Testis (tissue), 3 donors: ENCODE results near the gene AKAP12. TPM values are rescaled to one million over a fixed set of nuclear protein-coding genes. Genes with fewer than 3 reads are reported as not detected.

Experiments
- DNase-seq: peaks from one replicate; pipeline ENCODE4 v3.0.0-alpha.2; 2019
- H3K27ac ChIP-seq, 2 donors: fragments of 200-600 bp; sonication (generic); one replicate each; pipeline ENCODE4 v1.5.1; 2019
- H3K27me3 ChIP-seq: fragments of 200-600 bp; sonication (generic); one replicate; pipeline ENCODE4 v1.5.1; 2019
- H3K36me3 ChIP-seq: fragments of 200-600 bp; sonication (generic); one replicate; pipeline ENCODE4 v1.5.1; 2017; ENCODE audit warnings: low read depth; ENCODE audit errors: missing control alignments
- H3K4me1 ChIP-seq: fragments of 200-600 bp; sonication (generic); one replicate; pipeline ENCODE4 v1.5.1; 2019
- H3K4me3 ChIP-seq, 2 donors: fragments of 200-600 bp; sonication (generic); one replicate each; pipeline ENCODE4 v1.5.1; 2017 to 2019
- H3K9me3 ChIP-seq: fragments of 200-600 bp; sonication (generic); one replicate; pipeline ENCODE4 v1.5.1; 2017
- CTCF ChIP-seq, 3 experiments: fragments of 450-650 bp in 2 of 3; fragments of 200-600 bp in 1 of 3; sonication (generic) in 1 of 3; IDR thresholded peaks; one replicate each; pipeline ENCODE4 v1.5.1; 2016 to 2019; ENCODE audit warnings: antibody characterized with exemption in 3 of 3, mild to moderate bottlenecking in 2 of 3, moderate library complexity in 1 of 3
- POLR2A ChIP-seq: fragments of 450-650 bp; IDR thresholded peaks from one replicate; pipeline ENCODE4 v1.6.1; 2017; ENCODE audit warnings: antibody characterized with exemption, mild to moderate bottlenecking, moderate library complexity
- whole genome bisulfite sequencing, 2 donors: methylation state at CpG; one replicate each; pipeline ENCODE4 v1.1.5; 2018; 5-methylcytosine and 5-hydroxymethylcytosine counted together
- intact Hi-C: fragments of 100-400 bp; cut with DNase I; formaldehyde crosslinking; loops from one replicate; pipeline ENCODE4 v1.15.1; 2023; ENCODE audit warnings: low total_unique reads
- polyA plus RNA-seq: library from polyadenylated mRNA; stranded (reverse); fragments of 350-450 nt; fragmentation: Illumina TruSeq; extraction: RNeasy Lipid Tissue Mini Kit (QIAGEN cat#74804); gene quantifications from one replicate; pipeline ENCODE4 v1.2.3, GENCODE V29; 2014; ENCODE audit warnings: low read depth, low replicate concordance; ENCODE audit not compliant: insufficient read depth
- total RNA-seq, 2 donors: library from RNA; depleted of rRNA; stranded (reverse); fragments of >200 nt; gene quantifications; one replicate each; pipeline ENCODE4 v1.2.3, GENCODE V29; 2016

The AKAP12 gene
- total and polyA plus RNA-seq, 3 donors from 2014 or later = 244 to 287 (median 280) TPM

DNA sequence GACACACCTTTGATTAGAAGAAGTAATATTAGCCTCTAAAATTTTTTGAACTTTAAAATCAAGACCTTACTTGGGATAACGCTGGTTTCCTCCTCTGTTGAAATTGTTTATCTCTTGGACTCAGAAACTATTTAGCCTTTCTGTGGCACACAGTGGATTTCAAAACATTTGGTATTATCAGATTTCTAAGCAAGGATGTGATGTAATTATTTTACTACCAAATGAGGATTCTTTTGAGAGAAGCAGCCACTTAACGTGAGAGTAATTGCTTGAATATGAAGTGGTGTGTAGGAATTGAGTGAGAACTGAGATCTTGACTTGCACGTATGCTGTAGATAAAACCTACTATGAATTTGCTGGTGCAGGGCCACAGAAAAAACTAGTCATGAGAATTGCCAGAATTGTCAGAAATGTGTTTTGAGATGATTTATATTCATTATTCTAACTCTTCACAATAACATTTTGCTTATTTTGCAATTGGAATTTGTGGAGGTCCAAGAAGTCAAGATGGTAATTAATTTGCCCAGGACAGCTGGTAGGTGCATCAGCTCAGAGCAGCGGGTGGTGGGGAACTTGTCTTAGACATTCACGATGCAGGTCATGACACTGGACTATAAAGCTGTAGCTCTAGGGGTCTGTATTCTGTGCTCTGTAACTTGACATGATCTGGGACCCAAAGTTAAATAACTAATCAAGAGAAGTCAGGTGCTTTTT, 53.4 kb downstream of the AKAP12 start:
- whole genome bisulfite sequencing, 2 donors = 62 to 76% methylated on average over 5 of the region's 5 CpGs
- no peak overlapping the region for H3K27ac ChIP-seq

GRCh38 chr6:151293688-151294016, 53.9 kb downstream of the AKAP12 start:
- no peak for DNase-seq
- intact Hi-C loops = no loop called here
- Histone ChIP-seq H3K27me3 (no peaks in the 10 kb centered on the region), H3K4me3 (no peak overlapping the region), H3K4me1 (peaks cover 15% of the 10 kb centered on the region), H3K9me3 (no peaks in the 10 kb centered on the region), H3K27ac (no peak overlapping the region), H3K36me3 (no peaks in the 10 kb centered on the region)
- TF ChIP-seq CTCF (IDR thresholded peaks at IDR 0.05) = no peak
- TF ChIP-seq POLR2A = no peak
- 63 to 71% methylated on average over 3 of the region's 3 CpGs for WGBS, 2 donors

More for the DNA sequence above, 53.4 kb downstream of the AKAP12 start:
- no peak for DNase-seq
- H3K36me3 ChIP-seq = no peaks in the 10 kb centered on the region
- TF ChIP-seq CTCF (IDR thresholded peaks at IDR 0.05) (no peak), POLR2A (no peak)
- H3K27me3 ChIP-seq = no peaks in the 10 kb centered on the region
- intact Hi-C loops = no loop called here
- H3K4me1 ChIP-seq = peaks cover 15% of the 10 kb centered on the region
- H3K4me3 ChIP-seq = no peak overlapping the region
- no peaks in the 10 kb centered on the region for H3K9me3 ChIP-seq

- H3K27ac ChIP-seq = no peak overlapping the region
These were observed 54.9 kb downstream of the AKAP12 start for GRCh38 chr6:151294561-151295101.

GRCh38 chr6:151297886-151298285, 58.1 kb downstream of the AKAP12 start:
- Histone ChIP-seq H3K4me3 (no peak overlapping the region), H3K4me1 (peaks cover 15% of the 10 kb centered on the region), H3K9me3 (no peaks in the 10 kb centered on the region), H3K27ac (no peak overlapping the region), H3K27me3 (no peaks in the 10 kb centered on the region), H3K36me3 (no peaks in the 10 kb centered on the region)
- TF ChIP-seq CTCF (IDR thresholded peaks at IDR 0.05) (no peak), POLR2A (no peak)
- WGBS, 2 donors = 85 to 86% methylated on average over 6 of the region's 6 CpGs
- no peak for DNase-seq
- intact Hi-C loops = no loop called here

More at GRCh38 chr6:151294561-151295101, 54.9 kb downstream of the AKAP12 start:
- no peak for DNase-seq
- WGBS, 2 donors = 80 to 86% methylated on average over 6 of the region's 6 CpGs
- Histone ChIP-seq H3K4me3 (no peak overlapping the region), H3K4me1 (peaks cover 20% of the 10 kb centered on the region), H3K36me3 (no peaks in the 10 kb centered on the region), H3K27me3 (no peaks in the 10 kb centered on the region), H3K9me3 (no peaks in the 10 kb centered on the region)
- intact Hi-C loops = no loop called here
- TF ChIP-seq POLR2A (no peak), CTCF (IDR thresholded peaks at IDR 0.05) (no peak)

DNA sequence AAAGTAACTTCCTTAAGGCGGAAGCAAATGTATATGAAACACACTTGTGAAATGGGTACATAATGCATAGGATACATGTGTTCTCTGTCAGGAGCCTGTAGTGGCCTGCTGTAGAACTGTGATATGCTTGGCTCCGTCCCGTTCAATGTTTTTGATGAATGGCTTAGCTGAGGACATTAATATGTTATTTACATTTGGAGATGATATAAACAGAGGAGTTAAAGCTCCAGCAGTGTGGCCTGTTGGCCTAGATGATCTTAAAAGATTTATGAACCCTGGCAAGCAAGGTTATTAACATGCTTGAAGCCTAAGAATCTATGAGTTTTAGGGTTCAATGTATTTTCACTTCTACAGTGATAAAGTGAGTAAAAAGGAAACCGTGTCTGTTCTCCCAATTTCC, 59.2 kb downstream of the AKAP12 start:
- H3K4me1 ChIP-seq = peaks cover 12% of the 10 kb centered on the region
- H3K27ac ChIP-seq = peak overlapping the region in 1 of 2 donors; percentile 61
- 70 to 77% methylated on average over 4 of the region's 4 CpGs for WGBS, 2 donors
- DNase-seq = no peak
- intact Hi-C loops = no loop called here
- no peak for TF ChIP-seq POLR2A
- TF ChIP-seq CTCF (IDR thresholded peaks at IDR 0.05) = no peak
- no peaks in the 10 kb centered on the region for H3K27me3 ChIP-seq
- H3K36me3 ChIP-seq = no peaks in the 10 kb centered on the region
- no peak overlapping the region for H3K4me3 ChIP-seq
- H3K9me3 ChIP-seq = no peaks in the 10 kb centered on the region
